Calu3 (cell line): ENCODE measurements around the gene SLX9. TPM values are rescaled to one million over a fixed set of nuclear protein-coding genes. Genes with fewer than 3 reads are reported as not detected.

Source experiments
- BruUV-seq: library from RNA; stranded (reverse); fragments of 400-500 nt; replicated peaks from 2 replicates; lab custom pipeline; 2021; lab: Mats Ljungman, UMichigan
- CTCF ChIA-PET: fragments of 300-600 bp; sonication (Branson Sonifier 250); formaldehyde crosslinking; loops from one replicate; lab custom pipeline; 2022; ENCODE audit warnings: antibody characterized with exemption; lab: Charles Lee
- DNase-seq: peaks from one replicate; pipeline ENCODE4 v3.0.0; 2022
- H3K27ac Mint-ChIP-seq: one replicate; pipeline ENCODE4 v1.8.0; 2022; ENCODE audit warnings: mixed read lengths; ENCODE audit not compliant: unreplicated experiment
- H3K27me3 Mint-ChIP-seq: one replicate; pipeline ENCODE4 v1.8.0; 2022; ENCODE audit warnings: mixed read lengths; ENCODE audit not compliant: unreplicated experiment
- H3K36me3 Mint-ChIP-seq: one replicate; pipeline ENCODE4 v1.8.0; 2022; ENCODE audit warnings: mild to moderate bottlenecking, moderate library complexity, mixed read lengths; ENCODE audit not compliant: insufficient read depth, unreplicated experiment
- H3K4me1 Mint-ChIP-seq: one replicate; pipeline ENCODE4 v1.8.0; 2022; ENCODE audit warnings: mild to moderate bottlenecking, low read depth, mixed read lengths; ENCODE audit not compliant: unreplicated experiment
- H3K4me3 Mint-ChIP-seq: one replicate; pipeline ENCODE4 v1.8.0; 2022; ENCODE audit warnings: mild to moderate bottlenecking, low read depth, moderate library complexity, mixed read lengths; ENCODE audit not compliant: unreplicated experiment
- H3K9me3 Mint-ChIP-seq: one replicate; pipeline ENCODE4 v1.8.0; 2022; ENCODE audit warnings: low read depth, mixed read lengths; ENCODE audit not compliant: unreplicated experiment
- CTCF ChIP-seq: fragments of 200-600 bp; IDR thresholded peaks from one replicate; pipeline ENCODE4 v1.8.0; 2022; ENCODE audit warnings: antibody characterized with exemption; ENCODE audit not compliant: unreplicated experiment
- intact Hi-C: fragments of 100-400 bp; cut with micrococcal nuclease; formaldehyde crosslinking; loops from one replicate; pipeline ENCODE4 v1.10.0; 2022; ENCODE audit not compliant: unreplicated experiment
- total RNA-seq: library from RNA; stranded (reverse); gene quantifications from 2 replicates; pipeline ENCODE4 v1.2.3, GENCODE V29; 2022

Gene SLX9
- total RNA-seq, 1 experiment from 2014 or later: 24.6 TPM

GRCh38 chr21:44918107-44918470 lies 21.7 kb upstream of the SLX9 start:
- Mint-ChIP-seq H3K36me3 (no peaks in the 10 kb centered on the region), H3K27me3 (peaks cover 35% of the 10 kb centered on the region), H3K4me1 (peaks cover 8% of the 10 kb centered on the region), H3K4me3 (no peak overlapping the region), H3K9me3 (no peaks in the 10 kb centered on the region), H3K27ac (no peak overlapping the region)
- intact Hi-C loops: no loop called here
- no peak for DNase-seq
- CTCF ChIA-PET: no interaction called here
- TF ChIP-seq CTCF: no peak
- BruUV-seq: no TSS peak

GRCh38 chr21:44918581-44919033 lies 21.2 kb upstream of the SLX9 start:
- no TSS peak for BruUV-seq
- no peak overlapping the region for H3K4me3 Mint-ChIP-seq
- DNase-seq: no peak
- no peak for TF ChIP-seq CTCF
- CTCF ChIA-PET: no interaction called here
- H3K27ac Mint-ChIP-seq: no peak overlapping the region
- peaks cover 40% of the 10 kb centered on the region for H3K27me3 Mint-ChIP-seq
- no peaks in the 10 kb centered on the region for H3K9me3 Mint-ChIP-seq
- intact Hi-C loops: no loop called here
- H3K4me1 Mint-ChIP-seq: peaks cover 8% of the 10 kb centered on the region
- no peaks in the 10 kb centered on the region for H3K36me3 Mint-ChIP-seq

- Mint-ChIP-seq H3K27ac (no peak overlapping the region), H3K9me3 (no peaks in the 10 kb centered on the region), H3K4me1 (peaks cover 4% of the 10 kb centered on the region), H3K36me3 (no peaks in the 10 kb centered on the region), H3K27me3 (peaks cover 47% of the 10 kb centered on the region), H3K4me3 (no peak overlapping the region)
- CTCF ChIA-PET: no interaction called here
- intact Hi-C loops: no loop called here
- no TSS peak for BruUV-seq
- no peak for DNase-seq
- no peak for TF ChIP-seq CTCF
These were observed 20.5 kb upstream of the SLX9 start for GRCh38 chr21:44919111-44919912.

GRCh38 chr21:44919913-44920693 lies 19.7 kb upstream of the SLX9 start:
- Mint-ChIP-seq H3K27ac (no peak overlapping the region), H3K9me3 (no peaks in the 10 kb centered on the region), H3K4me3 (no peak overlapping the region), H3K4me1 (peaks cover 7% of the 10 kb centered on the region), H3K27me3 (peaks cover 55% of the 10 kb centered on the region), H3K36me3 (no peaks in the 10 kb centered on the region)
- intact Hi-C loops: no loop called here
- BruUV-seq: no TSS peak
- no peak for DNase-seq
- CTCF ChIA-PET: no interaction called here
- no peak for TF ChIP-seq CTCF
